Cardiac muscle cell (in vitro differentiated cells and primary cell): ENCODE results near the gene SLC4A8. TPM values are rescaled to one million over a fixed set of nuclear protein-coding genes. Genes with fewer than 3 reads are reported as not detected.
"Not testable (repeated sequence)": the region's sequence is repeated elsewhere in the genome, so short reads cannot be mapped to it uniquely, and the experiment has no call there.

Experiments used
- DNase-seq, 2 donors: peaks; one replicate each; pipeline versions ENCODE4 v3.0.0 to v3.0.0-alpha.2; 2010 to 2017; ENCODE audit warnings: low read depth in 1 of 2, low spot score in 1 of 2
- H3K27ac ChIP-seq: fragments of 200-600 bp; sonication (generic); 2 replicates; pipeline ENCODE4 v1.5.1; 2016
- H3K27me3 ChIP-seq: fragments of 200-600 bp; sonication (generic); 2 replicates; pipeline ENCODE4 v1.6.0; 2016; ENCODE audit warnings: control low read depth
- H3K36me3 ChIP-seq: fragments of 200-600 bp; sonication (generic); 2 replicates; pipeline ENCODE4 v1.5.1; 2016; ENCODE audit warnings: control low read depth
- H3K4me1 ChIP-seq: fragments of 200-600 bp; sonication (generic); 2 replicates; pipeline ENCODE4 v1.8.1; 2017; ENCODE audit warnings: low read depth, mild to moderate bottlenecking, mixed run types
- H3K4me3 ChIP-seq: fragments of 200-600 bp; sonication (generic); 2 replicates; pipeline ENCODE4 v1.5.1; 2016; ENCODE audit warnings: mild to moderate bottlenecking
- H3K9me3 ChIP-seq: fragments of 200-600 bp; sonication (generic); 2 replicates; pipeline ENCODE4 v1.5.1; 2017; ENCODE audit warnings: low read depth, mild to moderate bottlenecking, control low read depth
- polyA plus RNA-seq: library from polyadenylated mRNA; unstranded; fragments of >200 nt; fragmentation: Nextera tagmentation; extraction: Ambion mirVana; gene quantifications from 2 replicates; pipeline ENCODE4 v1.2.1, GENCODE V29; 2016
- total RNA-seq: library from RNA; depleted of rRNA; stranded (reverse); fragments of >200 nt; gene quantifications from 2 replicates; pipeline ENCODE4 v1.2.3, GENCODE V29; 2016
- TF ChIP-seq, protein P1 (sequence below): IDR thresholded peaks from 2 replicates; pipeline ENCODE4 v1.5.1; 2012; ENCODE audit warnings: low read depth, mild to moderate bottlenecking, low read length

Gene SLC4A8
- total and polyA plus RNA-seq, 2 experiments from 2014 or later = 1.9 to 4.9 TPM

DNA sequence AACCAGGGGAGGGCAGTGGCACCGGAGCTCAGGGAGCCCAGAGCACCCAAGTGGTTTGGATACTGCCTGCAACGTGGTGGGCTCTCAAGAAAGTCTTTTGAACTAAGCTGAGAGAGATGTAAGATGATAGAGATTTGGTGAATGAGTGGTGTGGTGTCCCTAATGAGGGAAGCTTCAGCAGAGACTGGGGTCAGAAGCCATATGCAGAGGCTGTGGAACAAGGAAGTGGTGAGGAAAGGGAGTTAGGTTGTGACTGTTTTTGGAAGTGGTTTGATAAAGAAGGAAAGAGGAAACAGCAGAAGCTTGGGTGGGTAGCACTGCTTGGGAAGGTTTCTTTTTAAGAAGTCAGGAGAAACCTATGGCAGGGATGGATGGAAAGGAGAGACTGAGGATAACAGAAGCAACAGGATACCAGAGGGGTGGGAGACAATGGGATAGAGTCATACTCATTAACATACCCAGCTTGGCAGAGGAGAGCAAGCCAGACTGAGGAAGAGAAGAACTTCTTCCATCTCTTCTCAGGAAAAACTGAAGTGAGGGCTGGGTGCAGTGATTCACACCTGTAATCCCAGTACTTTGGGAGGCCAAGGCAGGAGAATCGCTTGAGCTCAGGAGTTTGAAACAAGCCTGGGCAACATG lies 24.1 kb downstream of the SLC4A8 start:
- Histone ChIP-seq H3K4me1 (no peaks in the 10 kb centered on the region), H3K27me3 (no peaks in the 10 kb centered on the region), H3K9me3 (no peaks in the 10 kb centered on the region), H3K27ac (no peak overlapping the region), H3K36me3 (no peaks in the 10 kb centered on the region), H3K4me3 (no peak overlapping the region)
- no peak for DNase-seq
- TF ChIP-seq, protein P1, sequence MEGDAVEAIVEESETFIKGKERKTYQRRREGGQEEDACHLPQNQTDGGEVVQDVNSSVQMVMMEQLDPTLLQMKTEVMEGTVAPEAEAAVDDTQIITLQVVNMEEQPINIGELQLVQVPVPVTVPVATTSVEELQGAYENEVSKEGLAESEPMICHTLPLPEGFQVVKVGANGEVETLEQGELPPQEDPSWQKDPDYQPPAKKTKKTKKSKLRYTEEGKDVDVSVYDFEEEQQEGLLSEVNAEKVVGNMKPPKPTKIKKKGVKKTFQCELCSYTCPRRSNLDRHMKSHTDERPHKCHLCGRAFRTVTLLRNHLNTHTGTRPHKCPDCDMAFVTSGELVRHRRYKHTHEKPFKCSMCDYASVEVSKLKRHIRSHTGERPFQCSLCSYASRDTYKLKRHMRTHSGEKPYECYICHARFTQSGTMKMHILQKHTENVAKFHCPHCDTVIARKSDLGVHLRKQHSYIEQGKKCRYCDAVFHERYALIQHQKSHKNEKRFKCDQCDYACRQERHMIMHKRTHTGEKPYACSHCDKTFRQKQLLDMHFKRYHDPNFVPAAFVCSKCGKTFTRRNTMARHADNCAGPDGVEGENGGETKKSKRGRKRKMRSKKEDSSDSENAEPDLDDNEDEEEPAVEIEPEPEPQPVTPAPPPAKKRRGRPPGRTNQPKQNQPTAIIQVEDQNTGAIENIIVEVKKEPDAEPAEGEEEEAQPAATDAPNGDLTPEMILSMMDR = no peak

DNA sequence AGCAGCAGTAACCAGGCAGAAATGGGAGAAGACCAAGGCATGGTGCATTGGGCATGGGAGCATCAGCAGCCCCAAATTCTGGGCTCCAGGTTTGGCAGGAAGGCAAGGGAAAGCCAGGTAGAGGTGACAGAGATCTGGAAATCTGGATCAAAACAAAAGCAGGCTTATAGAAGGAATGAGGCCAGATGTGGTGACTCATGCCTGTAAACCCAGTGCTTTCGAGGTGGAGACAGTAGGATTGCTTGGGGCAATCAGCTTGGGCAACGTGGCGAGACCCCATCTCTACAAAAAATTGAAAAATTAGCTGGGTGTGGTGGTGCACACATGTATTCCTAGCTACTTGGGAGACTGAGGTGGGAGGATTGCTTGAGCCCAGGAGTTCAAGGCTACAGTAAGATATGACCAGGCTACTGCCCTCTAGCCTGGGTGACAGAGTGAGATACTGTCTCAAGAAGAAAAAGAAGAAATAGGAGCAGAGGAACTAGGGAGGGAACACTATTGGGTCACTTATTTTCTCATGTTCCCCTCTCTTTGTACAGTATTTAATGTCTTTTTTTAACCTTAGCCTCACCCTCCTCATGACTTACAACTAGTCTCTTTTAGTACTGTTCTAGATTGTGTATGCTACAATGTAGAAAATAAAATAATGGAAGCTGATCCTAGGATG lies 25.1 kb downstream of the SLC4A8 start:
- no peaks in the 10 kb centered on the region for H3K36me3 ChIP-seq
- DNase-seq = no peak
- H3K27me3 ChIP-seq = no peaks in the 10 kb centered on the region
- no peak overlapping the region for H3K4me3 ChIP-seq
- no peaks in the 10 kb centered on the region for H3K4me1 ChIP-seq
- TF ChIP-seq, protein P1 = no peak
- H3K27ac ChIP-seq = no peak overlapping the region
- no peaks in the 10 kb centered on the region for H3K9me3 ChIP-seq

DNA sequence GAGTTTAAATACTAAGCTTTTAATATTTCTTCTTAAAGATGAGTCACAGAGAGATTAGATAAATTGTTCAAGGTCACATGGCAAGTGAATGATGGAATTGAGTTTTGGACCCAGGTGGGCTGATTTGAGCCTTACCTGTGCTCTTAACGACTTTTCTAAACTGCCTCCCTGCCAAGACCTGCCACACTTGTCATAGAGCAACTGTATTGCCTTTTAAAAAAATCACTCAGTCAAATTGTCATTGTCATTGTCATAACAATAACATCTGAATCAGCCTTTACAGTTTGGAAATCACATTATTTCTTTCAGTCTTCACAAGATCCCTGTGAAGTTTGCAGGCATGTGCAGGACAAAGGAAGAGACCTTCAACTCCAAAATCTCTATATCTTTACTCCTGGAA lies 25.7 kb downstream of the SLC4A8 start:
- no peaks in the 10 kb centered on the region for H3K27me3 ChIP-seq

DNA sequence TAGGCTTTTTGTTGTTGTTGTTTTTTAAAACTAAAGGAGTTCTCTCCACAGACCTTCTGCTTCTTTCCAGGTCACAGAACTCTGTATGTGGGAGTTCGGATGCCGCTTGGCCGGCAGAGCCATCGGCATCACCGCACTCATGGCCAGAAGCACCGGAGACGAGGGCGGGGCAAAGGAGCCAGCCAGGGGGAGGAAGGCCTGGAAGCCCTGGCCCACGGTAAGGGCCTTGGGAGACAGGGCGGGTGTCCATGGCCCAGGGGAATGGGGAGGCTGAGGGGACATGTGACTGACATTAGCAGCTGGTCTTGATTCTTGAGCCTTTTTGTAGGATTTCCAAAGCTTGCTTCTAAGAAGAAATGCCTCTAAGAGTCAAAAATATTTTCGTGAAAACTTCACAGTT lies 26.2 kb downstream of the SLC4A8 start:
- no peaks in the 10 kb centered on the region for H3K4me1 ChIP-seq
- H3K9me3 ChIP-seq = no peaks in the 10 kb centered on the region
- no peaks in the 10 kb centered on the region for H3K27me3 ChIP-seq
- no peaks in the 10 kb centered on the region for H3K36me3 ChIP-seq
- TF ChIP-seq, protein P1 = no peak
- no peak overlapping the region for H3K27ac ChIP-seq
- H3K4me3 ChIP-seq = no peak overlapping the region
- no peak for DNase-seq

More for the DNA sequence above, 25.7 kb downstream of the SLC4A8 start:
- no peak overlapping the region for H3K27ac ChIP-seq
- TF ChIP-seq, protein P1 = no peak
- DNase-seq = no peak
- H3K9me3 ChIP-seq = no peaks in the 10 kb centered on the region
- no peaks in the 10 kb centered on the region for H3K4me1 ChIP-seq
- H3K4me3 ChIP-seq = no peak overlapping the region
- H3K36me3 ChIP-seq = no peaks in the 10 kb centered on the region

DNA sequence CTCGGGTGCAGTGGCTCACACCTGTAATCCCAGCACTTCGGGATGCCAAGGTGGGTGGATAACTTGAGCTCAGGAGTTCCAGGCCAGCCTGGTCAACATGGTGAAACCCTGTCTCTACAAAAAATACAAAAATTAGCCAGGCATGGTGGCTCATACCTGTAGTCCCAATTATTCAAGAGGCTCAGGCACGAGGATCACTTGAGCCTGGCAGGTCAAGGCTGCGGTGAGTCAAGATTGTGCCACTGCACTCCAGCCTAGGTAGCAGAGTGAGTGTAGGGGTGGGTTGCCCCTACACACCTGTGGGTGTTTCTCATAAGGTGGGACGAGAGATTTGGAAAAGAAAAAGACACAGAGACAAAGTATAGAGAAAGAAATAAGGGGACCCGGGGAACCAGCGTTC lies 29.4 kb downstream of the SLC4A8 start:
- DNase-seq, H3K36me3 ChIP-seq, H3K4me1 ChIP-seq, H3K4me3 ChIP-seq, H3K27me3 ChIP-seq, H3K9me3 ChIP-seq, H3K27ac ChIP-seq: not testable (repeated sequence)

DNA sequence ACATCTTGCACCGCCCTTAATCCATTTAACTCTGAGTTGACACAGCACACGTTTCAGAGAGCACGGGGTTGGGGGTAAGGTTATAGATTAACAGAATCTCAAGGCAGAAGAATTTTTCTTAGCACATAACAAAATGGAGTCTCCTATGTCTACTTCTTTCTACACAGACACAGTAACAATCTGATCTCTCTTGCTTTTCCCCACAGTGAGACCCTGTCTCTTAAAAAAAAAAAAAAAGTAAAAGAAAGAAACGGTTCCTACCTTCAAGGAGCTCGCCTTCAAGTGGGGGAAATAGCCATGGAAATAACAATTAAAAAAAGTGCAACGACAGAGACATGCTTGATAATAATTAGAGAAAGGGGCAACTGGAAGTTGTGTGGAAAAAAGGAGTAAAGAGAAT lies 30.4 kb downstream of the SLC4A8 start:
- not testable (repeated sequence) for H3K27me3 ChIP-seq, H3K9me3 ChIP-seq, H3K4me3 ChIP-seq, DNase-seq, H3K36me3 ChIP-seq, H3K4me1 ChIP-seq, H3K27ac ChIP-seq
